Measurements from ENCODE around the gene ABTB2. TPM values are rescaled to one million over a fixed set of nuclear protein-coding genes. Genes with fewer than 3 reads are reported as not detected.

ABTB2 gene
- total RNA-seq, 1 experiment from 2014 or later, result 5.5 TPM

GRCh38 chr11:34189191-34189590 is 168.6 kb downstream of the ABTB2 start:
- Histone ChIP-seq H2BK15ac (ENCODE audit: low read depth, low read length) (no peak overlapping the region), H3K27ac (ENCODE audit: insufficient read length, low read depth, low read length) (no peak overlapping the region), H3K79me2 (ENCODE audit: insufficient read depth, low read length) (no peaks in the 10 kb centered on the region), H3T11ph (ENCODE audit: low read length) (no peak overlapping the region), H3K23ac (ENCODE audit: insufficient read length, low read depth, low read length) (no peak overlapping the region), H3K27me3 (ENCODE audit: insufficient read depth, low read length) (no peaks in the 10 kb centered on the region), H2BK20ac (ENCODE audit: low read depth, low read length, poor library complexity, severe bottlenecking) (no peak overlapping the region), H3K9ac (ENCODE audit: extremely low read depth, insufficient read length, low read length) (no peak overlapping the region), H2AK5ac (ENCODE audit: insufficient read length, low read length) (no peak overlapping the region), H3K18ac (ENCODE audit: insufficient read length, low read depth, low read length) (no peak overlapping the region), H3K56ac (ENCODE audit: insufficient read length, low read depth, low read length) (no peak overlapping the region), H2BK5ac (ENCODE audit: insufficient read length, low read length) (no peak overlapping the region), H3K4me2 (ENCODE audit: insufficient read depth, insufficient read length, low read length) (peak overlapping the region; percentile 9), H4K8ac (replicated peaks; ENCODE audit: insufficient read length, low read depth, low read length) (no peak overlapping the region), H2BK120ac (ENCODE audit: low read depth, low read length, poor library complexity, severe bottlenecking) (no peak overlapping the region), H3K14ac (ENCODE audit: insufficient read depth, low read length) (no peak overlapping the region), H4K20me1 (ENCODE audit: control insufficient read depth, insufficient read depth, insufficient read length) (no peaks in the 10 kb centered on the region), H2AFZ (ENCODE audit: low read length) (no peak overlapping the region), H4K5ac (ENCODE audit: insufficient read length, low read depth, low read length) (no peak overlapping the region), H3K79me1 (ENCODE audit: insufficient read depth, low read depth, low read length, poor library complexity, severe bottlenecking) (no peaks in the 10 kb centered on the region), H3K4ac (ENCODE audit: low read depth, low read length) (no peak overlapping the region), H2BK12ac (ENCODE audit: insufficient read length, low read depth, low read length) (no peak overlapping the region), H3K4me1 (ENCODE audit: insufficient read depth, low read length) (peaks cover 16% of the 10 kb centered on the region; the same call in 1 of the 2 replicates), H3K23me2 (ENCODE audit: insufficient read length, low read depth, low read length, poor library complexity, severe bottlenecking) (peaks cover 2% of the 10 kb centered on the region), H4K91ac (ENCODE audit: insufficient read length, low read depth, low read length) (no peak overlapping the region), H3K9me3 (ENCODE audit: control insufficient read depth, low read depth, low read length) (no peaks in the 10 kb centered on the region)
- H3K4me1 Mint-ChIP-seq, result peaks cover 66 to 71% of the 10 kb centered on the region in 2 experiments
- H3K9me3 Mint-ChIP-seq, result no peaks in the 10 kb centered on the region
- H3K36me3 Mint-ChIP-seq (ENCODE audit: insufficient read depth in 1 of 3, low read depth in 3 of 3), result no peaks in the 10 kb centered on the region
- WGBS (ENCODE audit: extremely low coverage, insufficient read length, low lambda C conversion rate), result no CpG with 5 or more reads among the region's 9 CpGs
- H3K27ac Mint-ChIP-seq, result no peak overlapping the region
- TF ChIP-seq, protein P1, sequence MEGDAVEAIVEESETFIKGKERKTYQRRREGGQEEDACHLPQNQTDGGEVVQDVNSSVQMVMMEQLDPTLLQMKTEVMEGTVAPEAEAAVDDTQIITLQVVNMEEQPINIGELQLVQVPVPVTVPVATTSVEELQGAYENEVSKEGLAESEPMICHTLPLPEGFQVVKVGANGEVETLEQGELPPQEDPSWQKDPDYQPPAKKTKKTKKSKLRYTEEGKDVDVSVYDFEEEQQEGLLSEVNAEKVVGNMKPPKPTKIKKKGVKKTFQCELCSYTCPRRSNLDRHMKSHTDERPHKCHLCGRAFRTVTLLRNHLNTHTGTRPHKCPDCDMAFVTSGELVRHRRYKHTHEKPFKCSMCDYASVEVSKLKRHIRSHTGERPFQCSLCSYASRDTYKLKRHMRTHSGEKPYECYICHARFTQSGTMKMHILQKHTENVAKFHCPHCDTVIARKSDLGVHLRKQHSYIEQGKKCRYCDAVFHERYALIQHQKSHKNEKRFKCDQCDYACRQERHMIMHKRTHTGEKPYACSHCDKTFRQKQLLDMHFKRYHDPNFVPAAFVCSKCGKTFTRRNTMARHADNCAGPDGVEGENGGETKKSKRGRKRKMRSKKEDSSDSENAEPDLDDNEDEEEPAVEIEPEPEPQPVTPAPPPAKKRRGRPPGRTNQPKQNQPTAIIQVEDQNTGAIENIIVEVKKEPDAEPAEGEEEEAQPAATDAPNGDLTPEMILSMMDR (conservative IDR thresholded peaks at IDR 0.05), result no peak
- no peak for DNase-seq
- no peak overlapping the region for H3K4me3 Mint-ChIP-seq
- H3K27me3 Mint-ChIP-seq (ENCODE audit: low read depth), result no peaks in the 10 kb centered on the region; the same call in 1 of the 2 replicates
